HG03045 (cell line): ENCODE measurements around the gene HLA-DRA.
A peak's percentile ranks its signal among the peaks of the same experiment; 100 is the strongest.

Experiments
- ATAC-seq: cut with Tn5 transposase; IDR thresholded peaks from one replicate; pipeline ENCODE4 v1.9.1; 2021; ENCODE audit warnings: mild to moderate bottlenecking, moderate library complexity; ENCODE audit not compliant: unreplicated experiment

The HLA-DRA gene

GRCh38 chr6:32473376-32474348 is 34.0 kb downstream of the HLA-DRA start:
- peak; percentile 95 for ATAC-seq

- no peak for ATAC-seq
Observed at GRCh38 chr6:32475392-32476206, 35.9 kb downstream of the HLA-DRA start.

GRCh38 chr6:32483968-32484613 is 44.4 kb downstream of the HLA-DRA start:
- no peak for ATAC-seq

- no peak for ATAC-seq
Observed at GRCh38 chr6:32484614-32484998, 44.9 kb downstream of the HLA-DRA start.

- ATAC-seq = no peak
Observed at GRCh38 chr6:32488083-32488482, 48.4 kb downstream of the HLA-DRA start.

GRCh38 chr6:32491700-32492099 is 52.0 kb downstream of the HLA-DRA start:
- ATAC-seq = no peak

GRCh38 chr6:32492351-32492750 is 52.7 kb downstream of the HLA-DRA start:
- ATAC-seq = no peak
